Cardiac fibroblast (primary cell): Measurements from ENCODE around the gene HSD11B1.
A peak's percentile ranks its signal among the peaks of the same experiment; 100 is the strongest.

ENCODE experiments used
- DNase-seq, 2 donors: peaks; one replicate each; pipeline versions ENCODE4 v3.0.0 to v3.0.0-alpha.2; 2010; ENCODE audit warnings: low read depth in 2 of 2
- H3K4me3 ChIP-seq, 2 donors: replicated peaks in 1 of 2; 1 replicate in 1 of 2; 2 replicates in 1 of 2; pipeline ENCODE4 v1.5.1; 2011; ENCODE audit warnings: low read depth in 2 of 2, low read length in 2 of 2, mild to moderate bottlenecking in 2 of 2, moderate library complexity in 1 of 2
- CTCF ChIP-seq: IDR thresholded peaks from one replicate; pipeline ENCODE4 v1.5.1; 2011; ENCODE audit warnings: low read depth, mild to moderate bottlenecking, low read length, inconsistent platforms

Gene HSD11B1

DNA sequence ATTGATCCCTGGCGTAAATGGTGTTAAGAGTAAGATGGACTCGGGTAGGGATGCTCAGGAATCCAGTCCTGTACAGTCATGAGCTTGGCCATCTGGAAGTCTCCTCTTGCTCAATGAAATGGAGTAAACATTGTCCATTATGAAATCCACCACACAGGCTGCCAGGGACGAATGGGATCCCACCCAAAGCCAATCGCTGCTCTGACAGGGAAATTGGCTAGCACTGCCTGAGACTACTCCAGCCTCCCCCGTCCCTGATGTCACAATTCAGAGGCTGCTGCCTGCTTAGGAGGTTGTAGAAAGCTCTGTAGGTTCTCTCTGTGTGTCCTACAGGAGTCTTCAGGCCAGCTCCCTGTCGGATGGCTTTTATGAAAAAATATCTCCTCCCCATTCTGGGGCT is at the start of gene HSD11B1:
TSS of gene HSD11B1 (plus strand) at position 263 of the 400 bp plus-strand sequence. CDS start at position 360, 97 bp downstream.
- peak; percentile 96 for DNase-seq
- TF ChIP-seq CTCF: no peak
- peak within 1 kb of the TSS; percentile 19 to 33 for H3K4me3 ChIP-seq

DNA sequence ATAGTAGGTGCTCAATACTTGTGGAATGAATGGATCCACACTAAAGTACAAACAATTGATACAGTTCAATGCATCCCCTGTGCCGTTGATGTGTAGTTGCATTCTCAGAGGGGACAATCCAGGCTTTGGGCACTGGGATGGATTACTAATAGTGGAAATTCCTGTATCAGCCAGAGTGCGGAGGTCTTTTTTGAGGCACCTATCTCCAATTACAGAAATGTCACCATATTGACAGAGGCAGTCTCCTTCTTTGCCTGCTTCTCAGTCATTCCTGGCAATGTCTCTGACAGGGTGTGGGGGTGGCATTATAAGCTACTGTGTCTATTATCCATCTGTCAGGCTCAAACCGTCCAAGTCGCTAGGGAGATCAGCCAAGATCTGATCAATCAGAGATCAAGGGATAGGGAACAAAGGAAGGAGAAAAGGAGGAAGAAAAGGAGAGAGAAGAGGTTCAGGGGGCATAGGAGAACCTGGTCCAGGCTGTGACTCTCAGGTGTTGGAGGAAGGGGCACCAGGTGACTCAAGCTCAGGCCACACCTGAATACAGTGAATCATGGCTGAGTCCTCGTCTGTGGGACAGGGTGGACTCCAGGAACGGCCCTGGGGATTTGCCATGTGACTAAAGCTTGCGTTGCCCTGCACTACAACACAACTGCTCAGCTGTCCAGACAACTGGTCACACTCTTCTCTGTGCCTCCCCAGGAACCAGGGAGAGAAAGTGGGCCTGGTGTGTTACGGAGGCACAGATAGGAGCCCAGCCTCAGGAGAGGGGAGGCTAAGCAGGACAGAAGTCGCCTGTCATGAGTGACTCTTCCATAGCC is 49.0 kb upstream of the HSD11B1 start:
- no peak overlapping the region for H3K4me3 ChIP-seq
- DNase-seq: peak in 1 of 2 donors; percentile 38
- no peak for TF ChIP-seq CTCF

DNA sequence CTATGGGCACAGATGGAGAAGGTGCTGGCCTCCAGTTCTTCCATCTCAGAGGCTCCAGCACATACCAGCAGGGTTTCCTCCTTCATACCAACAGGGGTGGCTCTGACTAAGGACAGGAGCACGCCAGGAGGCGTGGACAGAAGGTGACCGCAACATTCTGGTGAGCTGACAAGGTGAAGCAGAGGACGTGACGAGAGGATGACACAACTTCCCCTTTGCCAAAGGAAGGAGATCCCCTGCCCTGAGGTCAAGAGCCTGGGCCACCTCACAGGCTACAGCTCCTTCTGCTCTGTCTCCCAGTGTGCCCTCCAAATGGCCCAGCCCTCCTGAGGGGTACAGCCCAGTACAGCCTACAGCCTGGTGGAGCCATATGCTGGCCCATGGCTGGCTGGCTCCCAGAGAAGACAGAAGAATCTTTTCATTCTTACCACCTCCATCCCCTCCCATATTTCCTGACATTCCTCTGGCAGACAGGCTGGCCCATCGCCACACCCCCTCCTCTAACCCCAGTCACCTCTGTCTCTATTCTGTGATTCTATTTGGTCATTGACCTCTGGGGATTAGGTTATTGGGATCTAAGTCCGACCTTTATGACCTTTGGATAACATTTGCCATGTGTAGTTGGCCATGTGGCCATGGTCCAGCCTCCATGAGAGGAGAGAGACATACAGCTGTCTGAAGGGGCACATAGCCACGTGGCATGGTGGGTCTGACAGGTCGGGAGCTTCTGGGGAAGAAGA is 47.3 kb upstream of the HSD11B1 start:
- peak in 1 of 2 donors; percentile 56 for DNase-seq
- H3K4me3 ChIP-seq: no peak overlapping the region
- no peak for TF ChIP-seq CTCF

GRCh38 chr1:209657918-209658317 is 46.7 kb upstream of the HSD11B1 start:
- no peak for TF ChIP-seq CTCF
- no peak for DNase-seq
- no peak overlapping the region for H3K4me3 ChIP-seq

DNA sequence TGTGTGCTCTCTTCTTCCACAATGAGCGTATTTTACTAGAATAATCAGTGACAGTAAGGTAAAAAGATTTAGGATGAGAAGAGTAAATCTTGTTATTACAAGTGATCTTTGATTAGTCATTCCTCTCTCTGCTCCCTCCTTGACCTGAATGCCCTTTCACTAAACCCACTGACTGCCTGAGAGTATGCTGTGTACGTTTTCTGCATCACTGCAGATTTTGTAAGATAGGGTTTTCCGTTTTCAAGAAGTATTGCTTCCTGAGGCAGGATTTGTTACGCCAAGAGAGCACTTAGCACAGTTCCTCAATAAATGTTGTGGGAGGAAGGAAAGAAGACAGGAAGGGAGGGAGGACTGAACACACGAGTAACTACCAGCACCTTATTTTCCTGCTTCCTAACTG is 44.7 kb upstream of the HSD11B1 start:
- no peak overlapping the region for H3K4me3 ChIP-seq
- TF ChIP-seq CTCF: no peak
- DNase-seq: peak in 1 of 2 donors; percentile 49

DNA sequence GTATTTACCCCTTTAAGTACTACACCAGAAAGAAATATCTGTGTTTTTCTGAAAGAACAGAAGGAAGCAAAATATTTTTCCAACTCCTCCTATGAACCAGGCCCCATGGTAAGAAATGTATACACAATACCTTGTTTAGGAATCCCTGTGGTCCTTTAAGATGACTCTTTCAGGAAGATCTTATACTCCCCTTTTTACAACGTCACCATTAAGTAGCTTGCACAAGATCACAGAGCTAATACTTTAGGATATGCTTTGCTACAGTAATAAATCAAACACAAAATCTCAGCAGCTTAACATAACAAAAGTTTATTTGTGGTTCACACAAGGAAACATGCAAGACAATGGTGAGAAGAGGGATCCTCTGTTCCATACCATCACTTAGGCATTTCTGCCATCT is 43.6 kb upstream of the HSD11B1 start:
- no peak for TF ChIP-seq CTCF
- DNase-seq: no peak

More for the DNA sequence above, 43.6 kb upstream of the HSD11B1 start:
- no peak overlapping the region for H3K4me3 ChIP-seq
